HEK293T (cell line): ENCODE results near the gene TBC1D13.

Experiments
- ARNT ChIP-seq: fragments of 450-650 bp; IDR thresholded peaks from 2 replicates; pipeline ENCODE4 v1.6.1; 2017; ENCODE audit warnings: mild to moderate bottlenecking
- BHLHE40 ChIP-seq: fragments of 450-650 bp; IDR thresholded peaks from 2 replicates; pipeline ENCODE4 v1.6.1; 2016; ENCODE audit warnings: mild to moderate bottlenecking, moderate library complexity, borderline replicate concordance
- CTBP1 ChIP-seq: fragments of 450-650 bp; IDR thresholded peaks from 2 replicates; pipeline ENCODE4 v1.6.1; 2016; ENCODE audit warnings: borderline replicate concordance
- ELF4 ChIP-seq: fragments of 450-650 bp; IDR thresholded peaks from 2 replicates; pipeline ENCODE4 v1.6.1; 2017; ENCODE audit warnings: antibody characterized with exemption
- FOXA1 ChIP-seq: fragments of 450-650 bp; IDR thresholded peaks from 2 replicates; pipeline ENCODE4 v1.6.1; 2016; ENCODE audit warnings: mild to moderate bottlenecking
- FOXK2 ChIP-seq: fragments of 450-650 bp; IDR thresholded peaks from 2 replicates; pipeline ENCODE4 v1.6.1; 2016; ENCODE audit warnings: mild to moderate bottlenecking
- FOXM1 ChIP-seq: fragments of 450-650 bp; IDR thresholded peaks from 2 replicates; pipeline ENCODE4 v1.6.1; 2017; ENCODE audit warnings: mild to moderate bottlenecking, borderline replicate concordance
- HDGF ChIP-seq: fragments of 450-650 bp; IDR thresholded peaks from 2 replicates; pipeline ENCODE4 v1.6.1; 2017; ENCODE audit warnings: antibody characterized with exemption, borderline replicate concordance
- L3MBTL2 ChIP-seq: fragments of 450-650 bp; conservative IDR thresholded peaks from 2 replicates; pipeline ENCODE4 v1.6.1; 2016; ENCODE audit warnings: mild to moderate bottlenecking
- NFRKB ChIP-seq: fragments of 450-650 bp; IDR thresholded peaks from 2 replicates; pipeline ENCODE4 v1.6.1; 2016; ENCODE audit warnings: mild to moderate bottlenecking, moderate library complexity
- SP1 ChIP-seq: fragments of 450-650 bp; IDR thresholded peaks from 2 replicates; pipeline ENCODE4 v1.6.1; 2017
- SUZ12 ChIP-seq: fragments of 450-650 bp; IDR thresholded peaks from 2 replicates; pipeline ENCODE4 v1.6.1; 2016; ENCODE audit warnings: mild to moderate bottlenecking
- TARDBP ChIP-seq: fragments of 450-650 bp; IDR thresholded peaks from 2 replicates; pipeline ENCODE4 v1.6.1; 2016
- ZNF384 ChIP-seq: fragments of 450-650 bp; IDR thresholded peaks from 2 replicates; pipeline ENCODE4 v1.6.1; 2016

- TF ChIP-seq ARNT (no peak), ZNF384 (no peak), L3MBTL2 (no peak), FOXK2 (no peak), SP1 (no peak), FOXM1 (no peak), TARDBP (no peak), SUZ12 (no peak), HDGF (no peak), ELF4 (no peak), FOXA1 (no peak), BHLHE40 (no peak), NFRKB (no peak), CTBP1 (no peak)
These were observed 48.5 kb downstream of the TBC1D13 start for GRCh38 chr9:128835246-128836210.
